ENCODE measurements around the gene NOC4L. TPM values are rescaled to one million over a fixed set of nuclear protein-coding genes. Genes with fewer than 3 reads are reported as not detected.

NOC4L gene
- total RNA-seq, 1 experiment from 2014 or later: 10.4 TPM

DNA sequence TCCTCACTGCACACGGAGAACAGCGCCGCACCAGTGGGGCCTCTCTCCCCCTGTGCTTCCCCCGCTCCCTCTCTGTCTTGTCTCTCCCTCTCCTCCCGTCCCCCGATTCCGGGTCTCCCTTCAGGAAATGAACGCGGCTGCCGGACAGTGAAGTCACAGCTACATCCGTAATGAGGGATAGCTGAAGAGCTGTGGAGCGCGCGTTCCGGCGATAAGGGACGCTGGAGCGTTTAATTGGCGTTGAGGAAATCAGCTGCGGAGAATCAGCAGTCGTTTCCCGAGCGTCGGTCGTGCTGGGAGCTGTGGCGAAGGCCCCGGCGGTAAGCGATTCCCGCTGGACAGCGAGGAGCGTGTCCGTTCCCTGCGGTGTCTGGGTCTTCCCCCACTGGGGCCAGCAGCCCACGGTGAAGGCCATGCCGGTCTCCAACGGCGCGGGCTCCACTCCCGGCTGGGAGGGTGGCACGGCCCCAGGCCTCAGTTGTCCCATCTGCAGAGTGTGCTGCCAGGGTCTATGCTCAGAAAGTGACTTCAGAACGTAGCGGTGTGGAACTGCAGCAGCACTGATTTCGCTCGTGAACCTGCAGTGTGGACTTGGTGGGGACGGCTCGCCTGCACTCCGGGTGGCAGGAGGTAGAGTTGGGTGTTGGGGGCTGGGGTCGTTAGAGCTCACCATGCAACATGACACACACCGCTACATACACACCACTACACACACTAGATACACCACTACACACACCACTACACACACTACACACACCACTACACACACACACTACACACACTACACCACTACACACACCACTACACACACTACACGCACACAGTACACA lies 10.9 kb downstream of the NOC4L start:
- no peak for DNase-seq

DNA sequence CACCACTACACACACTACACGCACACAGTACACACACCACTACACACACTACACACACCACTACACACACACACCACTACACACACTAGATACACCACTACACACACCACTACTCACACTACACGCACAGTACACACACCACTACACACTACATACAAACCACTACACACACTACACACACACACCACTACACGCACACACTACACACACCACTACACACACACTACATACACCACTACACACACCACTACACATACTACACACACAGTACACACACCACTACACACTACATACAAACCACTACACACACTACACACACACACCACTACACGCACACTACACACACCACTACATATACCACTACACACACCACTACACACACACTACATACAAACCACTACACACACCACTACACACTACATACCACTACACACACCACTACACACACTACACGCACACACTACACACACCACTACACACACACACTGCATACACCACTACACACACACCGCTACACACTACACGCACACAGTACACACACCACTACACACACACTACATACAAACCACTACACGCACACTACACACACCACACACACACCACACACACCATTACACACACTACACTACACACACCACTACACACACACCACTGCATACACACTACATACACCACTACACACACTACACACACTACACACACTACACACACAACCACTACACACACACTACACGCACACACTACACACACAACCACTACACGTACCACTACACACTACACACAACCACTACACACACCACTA lies 11.7 kb downstream of the NOC4L start:
- Histone ChIP-seq H3K36me3 (ENCODE audit: insufficient read depth, low read length) (peaks cover 26% of the 10 kb centered on the region), H3K9me3 (ENCODE audit: low read length) (0 out of 2 replicates have a peak, but pooled peaks cover 3% of the 10 kb centered on the region), H4K20me1 (ENCODE audit: insufficient read depth, low read depth, low read length) (no peaks in the 10 kb centered on the region), H3K4me2 (ENCODE audit: low read depth, low read length, poor library complexity, severe bottlenecking) (no peak overlapping the region), H3K27ac (ENCODE audit: low read length) (no peak overlapping the region), H2AFZ (ENCODE audit: low read length) (no peak overlapping the region), H3K79me2 (ENCODE audit: low read length) (no peaks in the 10 kb centered on the region), H3K4me3 (ENCODE audit: low read length) (no peak overlapping the region), H3K9me2 (replicated peaks; ENCODE audit: insufficient read depth, low read length) (no peaks in the 10 kb centered on the region), H3K27me3 (ENCODE audit: low read length) (no peaks in the 10 kb centered on the region), H3K4me1 (ENCODE audit: low read length) (no peaks in the 10 kb centered on the region), H3K9ac (ENCODE audit: low read length) (no peak overlapping the region)
- DNase-seq: no peak

More for the DNA sequence above, 10.9 kb downstream of the NOC4L start:
- H3K4me3 ChIP-seq (ENCODE audit: low read length): no peak overlapping the region
- no peaks in the 10 kb centered on the region for H4K20me1 ChIP-seq (ENCODE audit: insufficient read depth, low read depth, low read length)
- no peak overlapping the region for H3K9ac ChIP-seq (ENCODE audit: low read length)
- peaks cover 26% of the 10 kb centered on the region for H3K36me3 ChIP-seq (ENCODE audit: insufficient read depth, low read length)
- no peak overlapping the region for H3K27ac ChIP-seq (ENCODE audit: low read length)
- H3K27me3 ChIP-seq (ENCODE audit: low read length): no peaks in the 10 kb centered on the region
- 0 out of 2 replicates have a peak, but pooled peaks cover 3% of the 10 kb centered on the region for H3K9me3 ChIP-seq (ENCODE audit: low read length)
- H3K4me1 ChIP-seq (ENCODE audit: low read length): no peaks in the 10 kb centered on the region
- no peak overlapping the region for H3K4me2 ChIP-seq (ENCODE audit: low read depth, low read length, poor library complexity, severe bottlenecking)
- H2AFZ ChIP-seq (ENCODE audit: low read length): no peak overlapping the region
- H3K9me2 ChIP-seq (replicated peaks; ENCODE audit: insufficient read depth, low read length): no peaks in the 10 kb centered on the region
- H3K79me2 ChIP-seq (ENCODE audit: low read length): no peaks in the 10 kb centered on the region

GRCh38 chr12:132156573-132157325 lies 12.5 kb downstream of the NOC4L start:
- H3K36me3 ChIP-seq (ENCODE audit: insufficient read depth, low read length): peaks cover 26% of the 10 kb centered on the region
- H4K20me1 ChIP-seq (ENCODE audit: insufficient read depth, low read depth, low read length): no peaks in the 10 kb centered on the region
- H3K4me3 ChIP-seq (ENCODE audit: low read length): no peak overlapping the region
- no peak overlapping the region for H3K27ac ChIP-seq (ENCODE audit: low read length)
- H3K4me2 ChIP-seq (ENCODE audit: low read depth, low read length, poor library complexity, severe bottlenecking): no peak overlapping the region
- H3K9me2 ChIP-seq (replicated peaks; ENCODE audit: insufficient read depth, low read length): no peaks in the 10 kb centered on the region
- H3K4me1 ChIP-seq (ENCODE audit: low read length): no peaks in the 10 kb centered on the region
- no peak for DNase-seq
- no peak overlapping the region for H3K9ac ChIP-seq (ENCODE audit: low read length)
- no peak overlapping the region for H2AFZ ChIP-seq (ENCODE audit: low read length)
- H3K79me2 ChIP-seq (ENCODE audit: low read length): no peaks in the 10 kb centered on the region
- 0 out of 2 replicates have a peak, but pooled peaks cover 3% of the 10 kb centered on the region for H3K9me3 ChIP-seq (ENCODE audit: low read length)
- no peaks in the 10 kb centered on the region for H3K27me3 ChIP-seq (ENCODE audit: low read length)

- Histone ChIP-seq H3K4me1 (ENCODE audit: low read length) (no peaks in the 10 kb centered on the region), H4K20me1 (ENCODE audit: insufficient read depth, low read depth, low read length) (no peaks in the 10 kb centered on the region), H2AFZ (ENCODE audit: low read length) (no peak overlapping the region), H3K79me2 (ENCODE audit: low read length) (no peaks in the 10 kb centered on the region), H3K27me3 (ENCODE audit: low read length) (no peaks in the 10 kb centered on the region), H3K9me2 (replicated peaks; ENCODE audit: insufficient read depth, low read length) (no peaks in the 10 kb centered on the region), H3K27ac (ENCODE audit: low read length) (no peak overlapping the region), H3K4me2 (ENCODE audit: low read depth, low read length, poor library complexity, severe bottlenecking) (no peak overlapping the region), H3K9me3 (ENCODE audit: low read length) (0 out of 2 replicates have a peak, but pooled peaks cover 3% of the 10 kb centered on the region), H3K36me3 (ENCODE audit: insufficient read depth, low read length) (peaks cover 26% of the 10 kb centered on the region), H3K4me3 (ENCODE audit: low read length) (no peak overlapping the region), H3K9ac (ENCODE audit: low read length) (no peak overlapping the region)
- no peak for DNase-seq
Observed at GRCh38 chr12:132157733-132158409, 13.6 kb downstream of the NOC4L start.

DNA sequence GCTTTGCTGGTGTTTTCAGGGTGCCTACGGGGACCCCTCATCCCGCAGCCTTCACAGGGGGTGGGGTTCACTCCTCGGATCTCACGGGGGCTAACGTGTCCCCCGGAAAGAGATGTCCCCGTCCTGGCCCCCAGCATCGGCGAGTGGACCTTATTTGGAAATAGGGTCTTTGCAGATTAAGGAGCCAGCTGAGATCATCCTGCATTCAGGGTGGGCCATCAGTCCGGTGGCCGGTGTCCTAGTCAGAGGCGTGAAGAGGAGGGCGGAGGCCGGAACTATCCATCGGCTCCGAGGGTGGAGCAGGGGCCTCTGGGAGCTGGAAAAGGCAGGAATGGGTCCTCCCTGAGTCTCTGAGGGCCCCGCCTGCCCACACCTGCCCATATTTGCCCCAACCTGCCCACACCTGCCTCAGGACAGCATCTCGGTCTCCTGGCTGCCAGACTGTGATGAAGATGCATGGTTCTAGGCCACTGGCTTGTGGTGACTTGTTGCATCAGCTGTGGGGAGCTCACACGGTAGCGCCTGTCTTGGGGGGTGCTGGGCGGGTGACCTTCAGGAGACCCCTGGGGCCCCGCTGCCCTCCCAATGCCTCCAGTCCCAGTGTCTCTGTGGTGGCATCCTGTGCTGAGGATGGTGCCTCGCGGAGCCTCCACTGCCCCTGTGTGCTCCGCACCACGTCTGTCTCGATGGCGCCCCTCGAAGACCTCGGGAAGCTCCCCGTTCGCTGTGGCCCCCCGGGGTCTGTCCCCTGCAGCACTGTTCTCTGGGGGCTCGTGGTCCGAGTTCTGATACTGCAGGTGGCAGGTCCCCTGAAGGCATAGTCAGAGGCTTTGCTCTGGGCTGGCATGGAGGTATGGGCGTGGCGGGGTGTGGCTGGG lies 14.7 kb downstream of the NOC4L start:
- Histone ChIP-seq H4K20me1 (ENCODE audit: insufficient read depth, low read depth, low read length) (no peaks in the 10 kb centered on the region), H3K27me3 (ENCODE audit: low read length) (no peaks in the 10 kb centered on the region), H3K9ac (ENCODE audit: low read length) (no peak overlapping the region), H3K9me2 (replicated peaks; ENCODE audit: insufficient read depth, low read length) (no peaks in the 10 kb centered on the region), H3K79me2 (ENCODE audit: low read length) (no peaks in the 10 kb centered on the region), H3K27ac (ENCODE audit: low read length) (no peak overlapping the region), H3K4me3 (ENCODE audit: low read length) (no peak overlapping the region), H3K4me2 (ENCODE audit: low read depth, low read length, poor library complexity, severe bottlenecking) (no peak overlapping the region), H3K36me3 (ENCODE audit: insufficient read depth, low read length) (peaks cover 26% of the 10 kb centered on the region), H3K4me1 (ENCODE audit: low read length) (no peaks in the 10 kb centered on the region), H3K9me3 (ENCODE audit: low read length) (0 out of 2 replicates have a peak, but pooled peaks cover 3% of the 10 kb centered on the region), H2AFZ (ENCODE audit: low read length) (no peak overlapping the region)
- DNase-seq: no peak

- Histone ChIP-seq H3K27ac (ENCODE audit: low read length) (no peak overlapping the region), H3K9me3 (ENCODE audit: low read length) (0 out of 2 replicates have a peak, but pooled peaks cover 3% of the 10 kb centered on the region), H3K4me2 (ENCODE audit: low read depth, low read length, poor library complexity, severe bottlenecking) (no peak overlapping the region), H3K9ac (ENCODE audit: low read length) (no peak overlapping the region), H3K4me1 (ENCODE audit: low read length) (no peaks in the 10 kb centered on the region), H3K36me3 (ENCODE audit: insufficient read depth, low read length) (peaks cover 26% of the 10 kb centered on the region), H3K27me3 (ENCODE audit: low read length) (no peaks in the 10 kb centered on the region), H2AFZ (ENCODE audit: low read length) (no peak overlapping the region), H3K9me2 (replicated peaks; ENCODE audit: insufficient read depth, low read length) (no peaks in the 10 kb centered on the region), H4K20me1 (ENCODE audit: insufficient read depth, low read depth, low read length) (no peaks in the 10 kb centered on the region), H3K79me2 (ENCODE audit: low read length) (no peaks in the 10 kb centered on the region), H3K4me3 (ENCODE audit: low read length) (no peak overlapping the region)
- no peak for DNase-seq
Observed at GRCh38 chr12:132159555-132160003, 15.3 kb downstream of the NOC4L start.

- no peak for DNase-seq
- no peak overlapping the region for H3K4me3 ChIP-seq (ENCODE audit: low read length)
- no peaks in the 10 kb centered on the region for H3K79me2 ChIP-seq (ENCODE audit: low read length)
- H3K9me2 ChIP-seq (replicated peaks; ENCODE audit: insufficient read depth, low read length): no peaks in the 10 kb centered on the region
- no peak overlapping the region for H2AFZ ChIP-seq (ENCODE audit: low read length)
- H3K27me3 ChIP-seq (ENCODE audit: low read length): no peaks in the 10 kb centered on the region
- no peaks in the 10 kb centered on the region for H3K4me1 ChIP-seq (ENCODE audit: low read length)
- no peaks in the 10 kb centered on the region for H4K20me1 ChIP-seq (ENCODE audit: insufficient read depth, low read depth, low read length)
- H3K36me3 ChIP-seq (ENCODE audit: insufficient read depth, low read length): peaks cover 26% of the 10 kb centered on the region
- H3K4me2 ChIP-seq (ENCODE audit: low read depth, low read length, poor library complexity, severe bottlenecking): no peak overlapping the region
- no peak overlapping the region for H3K9ac ChIP-seq (ENCODE audit: low read length)
- no peak overlapping the region for H3K27ac ChIP-seq (ENCODE audit: low read length)
- H3K9me3 ChIP-seq (ENCODE audit: low read length): 0 out of 2 replicates have a peak, but pooled peaks cover 3% of the 10 kb centered on the region
Observed at GRCh38 chr12:132160016-132160415, 15.8 kb downstream of the NOC4L start.
